Measurements from ENCODE around the gene NR2C2AP.
A peak's percentile ranks its signal among the peaks of the same experiment; 100 is the strongest.

Gene NR2C2AP

GRCh38 chr19:19214159-19214490 is 10.9 kb upstream of the NR2C2AP start:
- DNase-seq: no peak

GRCh38 chr19:19213426-19214158 is 10.4 kb upstream of the NR2C2AP start:
- DNase-seq: no peak

GRCh38 chr19:19212916-19213315 is 9.7 kb upstream of the NR2C2AP start:
- no peak for DNase-seq

- no peak for DNase-seq
Observed at GRCh38 chr19:19211499-19212420, 8.5 kb upstream of the NR2C2AP start, which contains the start of gene NCAN. Gene NCAN, plus strand, starts transcription at chr19:19211958. Its CDS starts 4,996 bp downstream, at chr19:19216954.

- DNase-seq: no peak
Observed at GRCh38 chr19:19209372-19209771, 6.2 kb upstream of the NR2C2AP start.

GRCh38 chr19:19207637-19208572 is 4.7 kb upstream of the NR2C2AP start:
- no peak for DNase-seq

- no peak for DNase-seq
Observed at GRCh38 chr19:19206938-19207337, 3.7 kb upstream of the NR2C2AP start.

- no peak for DNase-seq
Observed at GRCh38 chr19:19205416-19206410, 2.5 kb upstream of the NR2C2AP start.

- DNase-seq: no peak
Observed at GRCh38 chr19:19204181-19204580, 967 bp upstream of the NR2C2AP start.

- no peak for DNase-seq
Observed at GRCh38 chr19:19202707-19203011, 555 bp downstream of the NR2C2AP start.

GRCh38 chr19:19201697-19202630 is 1.2 kb downstream of the NR2C2AP start:
- no peak for DNase-seq

- no peak for DNase-seq
Observed at GRCh38 chr19:19193926-19194325, 9.3 kb downstream of the NR2C2AP start.

- no peak for DNase-seq
Observed at GRCh38 chr19:19192910-19193423, 10.2 kb downstream of the NR2C2AP start.

GRCh38 chr19:19192078-19192882 is 10.9 kb downstream of the NR2C2AP start, which contains the start of the genes BORCS8 and RFXANK:
Gene BORCS8, minus strand, starts transcription at chr19:19192152. Its CDS starts 35 bp downstream, at chr19:19192117.
Gene RFXANK, plus strand, starts transcription at chr19:19192258. Its CDS starts 1,689 bp downstream, at chr19:19193947.
- peak; percentile 92 for DNase-seq

- DNase-seq: no peak
Observed at GRCh38 chr19:19191768-19192077, 11.5 kb downstream of the NR2C2AP start.

- DNase-seq: no peak
Observed at GRCh38 chr19:19186742-19187141, 16.5 kb downstream of the NR2C2AP start.

GRCh38 chr19:19185853-19186740 is 17.1 kb downstream of the NR2C2AP start:
- no peak for DNase-seq

- no peak for DNase-seq
Observed at GRCh38 chr19:19181488-19181998, 21.7 kb downstream of the NR2C2AP start.
